Measurements from ENCODE around the gene ACP1. TPM values are rescaled to one million over a fixed set of nuclear protein-coding genes. Genes with fewer than 3 reads are reported as not detected.

ACP1 gene
- total RNA-seq, 1 donor from 2014 or later = 86.1 TPM

- Mint-ChIP-seq H3K36me3 (ENCODE audit: unreplicated experiment) (no peaks in the 10 kb centered on the region), H3K27me3 (ENCODE audit: unreplicated experiment) (peaks cover 15% of the 10 kb centered on the region), H3K4me3 (ENCODE audit: unreplicated experiment) (peak overlapping the region; percentile 93), H3K4me1 (ENCODE audit: low read depth, unreplicated experiment) (peaks cover 3% of the 10 kb centered on the region), H3K9me3 (ENCODE audit: unreplicated experiment) (no peaks in the 10 kb centered on the region), H3K27ac (ENCODE audit: unreplicated experiment) (peak overlapping the region; percentile 48)
- DNase-seq = peak; percentile 46
- TF ChIP-seq CTCF (IDR thresholded peaks at IDR 0.05; ENCODE audit: partially characterized antibody, unreplicated experiment) = no peak
Measured at GRCh38 chr2:289362-290089, 24.8 kb downstream of the ACP1 start.

- DNase-seq = peak; percentile 85
- peaks cover under 1% of the 10 kb centered on the region for H3K36me3 Mint-ChIP-seq (ENCODE audit: unreplicated experiment)
- peak overlapping the region; percentile 93 for H3K4me3 Mint-ChIP-seq (ENCODE audit: unreplicated experiment)
- H3K9me3 Mint-ChIP-seq (ENCODE audit: unreplicated experiment) = no peaks in the 10 kb centered on the region
- H3K4me1 Mint-ChIP-seq (ENCODE audit: low read depth, unreplicated experiment) = peaks cover 3% of the 10 kb centered on the region
- H3K27ac Mint-ChIP-seq (ENCODE audit: unreplicated experiment) = peak overlapping the region; percentile 48
- TF ChIP-seq CTCF (IDR thresholded peaks at IDR 0.05; ENCODE audit: partially characterized antibody, unreplicated experiment) = peak; percentile 49
- H3K27me3 Mint-ChIP-seq (ENCODE audit: unreplicated experiment) = peaks cover 13% of the 10 kb centered on the region
Measured at GRCh38 chr2:290090-290722, 25.5 kb downstream of the ACP1 start.

- H3K4me3 Mint-ChIP-seq (ENCODE audit: unreplicated experiment) = no peak overlapping the region
- no peak overlapping the region for H3K27ac Mint-ChIP-seq (ENCODE audit: unreplicated experiment)
- no peak for DNase-seq
- peaks cover 10% of the 10 kb centered on the region for H3K36me3 Mint-ChIP-seq (ENCODE audit: unreplicated experiment)
- H3K27me3 Mint-ChIP-seq (ENCODE audit: unreplicated experiment) = peaks cover 8% of the 10 kb centered on the region
- peaks cover 2% of the 10 kb centered on the region for H3K9me3 Mint-ChIP-seq (ENCODE audit: unreplicated experiment)
- TF ChIP-seq CTCF (IDR thresholded peaks at IDR 0.05; ENCODE audit: partially characterized antibody, unreplicated experiment) = no peak
- no peaks in the 10 kb centered on the region for H3K4me1 Mint-ChIP-seq (ENCODE audit: low read depth, unreplicated experiment)
Measured at GRCh38 chr2:295090-295489, 30.3 kb downstream of the ACP1 start.

- peaks cover 8% of the 10 kb centered on the region for H3K27me3 Mint-ChIP-seq (ENCODE audit: unreplicated experiment)
- H3K9me3 Mint-ChIP-seq (ENCODE audit: unreplicated experiment) = peaks cover 2% of the 10 kb centered on the region
- H3K4me3 Mint-ChIP-seq (ENCODE audit: unreplicated experiment) = no peak overlapping the region
- no peak for TF ChIP-seq CTCF (IDR thresholded peaks at IDR 0.05; ENCODE audit: partially characterized antibody, unreplicated experiment)
- DNase-seq = no peak
- no peak overlapping the region for H3K27ac Mint-ChIP-seq (ENCODE audit: unreplicated experiment)
- peaks cover 10% of the 10 kb centered on the region for H3K36me3 Mint-ChIP-seq (ENCODE audit: unreplicated experiment)
- no peaks in the 10 kb centered on the region for H3K4me1 Mint-ChIP-seq (ENCODE audit: low read depth, unreplicated experiment)
Measured at GRCh38 chr2:296354-296753, 31.6 kb downstream of the ACP1 start.

GRCh38 chr2:305366-305765 lies 40.6 kb downstream of the ACP1 start:
- DNase-seq = no peak
- H3K9me3 Mint-ChIP-seq (ENCODE audit: unreplicated experiment) = peaks cover 7% of the 10 kb centered on the region
- H3K36me3 Mint-ChIP-seq (ENCODE audit: unreplicated experiment) = no peaks in the 10 kb centered on the region
- peaks cover 7% of the 10 kb centered on the region for H3K4me1 Mint-ChIP-seq (ENCODE audit: low read depth, unreplicated experiment)
- no peak overlapping the region for H3K4me3 Mint-ChIP-seq (ENCODE audit: unreplicated experiment)
- no peak overlapping the region for H3K27ac Mint-ChIP-seq (ENCODE audit: unreplicated experiment)
- TF ChIP-seq CTCF (IDR thresholded peaks at IDR 0.05; ENCODE audit: partially characterized antibody, unreplicated experiment) = no peak
- H3K27me3 Mint-ChIP-seq (ENCODE audit: unreplicated experiment) = no peaks in the 10 kb centered on the region

All from glutamatergic neuron (in vitro differentiated cells).